ENCODE results near the gene TNNI3K. TPM values are rescaled to one million over a fixed set of nuclear protein-coding genes. Genes with fewer than 3 reads are reported as not detected.

TNNI3K gene
- total and polyA plus RNA-seq, 2 of the 8 experiments (the other 6 are each of a cell fraction or from before 2014, with no cell fraction given) = 0.41 to 0.48 TPM

DNA sequence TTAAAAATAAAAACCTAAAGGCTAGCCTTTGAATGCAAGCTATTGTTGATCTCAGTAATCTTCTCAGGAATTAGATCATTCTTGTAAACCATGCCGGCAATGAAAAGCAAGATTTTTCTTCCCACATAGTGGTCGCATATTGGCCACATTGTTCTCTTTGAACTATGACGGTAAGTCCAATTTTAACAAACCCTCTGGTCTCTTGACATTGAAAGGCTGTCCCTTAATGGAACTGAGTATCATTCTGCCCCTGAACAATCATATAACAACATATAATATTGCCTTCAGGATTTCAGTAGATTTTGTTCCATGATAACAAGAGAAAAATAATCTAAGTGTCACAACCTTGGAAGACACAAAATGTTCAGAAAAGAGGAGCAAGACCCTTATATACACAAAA lies 1.3 kb downstream of the TNNI3K start (continued):
- TF ChIP-seq, protein P1, sequence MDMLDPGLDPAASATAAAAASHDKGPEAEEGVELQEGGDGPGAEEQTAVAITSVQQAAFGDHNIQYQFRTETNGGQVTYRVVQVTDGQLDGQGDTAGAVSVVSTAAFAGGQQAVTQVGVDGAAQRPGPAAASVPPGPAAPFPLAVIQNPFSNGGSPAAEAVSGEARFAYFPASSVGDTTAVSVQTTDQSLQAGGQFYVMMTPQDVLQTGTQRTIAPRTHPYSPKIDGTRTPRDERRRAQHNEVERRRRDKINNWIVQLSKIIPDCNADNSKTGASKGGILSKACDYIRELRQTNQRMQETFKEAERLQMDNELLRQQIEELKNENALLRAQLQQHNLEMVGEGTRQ (IDR thresholded peaks at IDR 0.05; ENCODE audit: low read length) = no peak

All from H1 (cell line).